Mammary epithelial cell (primary cell): ENCODE data around the gene SNX24.

Experiments used
- CTCF ChIP-seq, 2 donors: IDR thresholded peaks in 1 of 2; conservative IDR thresholded peaks in 1 of 2; 2 replicates each; pipeline ENCODE4 v1.5.1; 2011 to 2012; ENCODE audit warnings: inconsistent platforms in 2 of 2, low read length in 2 of 2, mild to moderate bottlenecking in 2 of 2, control low read depth in 1 of 2, low read depth in 1 of 2; ENCODE audit not compliant: insufficient read depth in 1 of 2; ENCODE audit errors: extremely low read depth in 1 of 2
- EZH2 ChIP-seq: IDR thresholded peaks from 2 replicates; pipeline ENCODE4 v1.6.1; 2012; ENCODE audit warnings: low read length, inconsistent platforms, borderline replicate concordance

GRCh38 chr5:122985006-122985700, 139.7 kb downstream of the SNX24 start:
- TF ChIP-seq CTCF (conservative IDR thresholded peaks at IDR 0.05 in 1 of 2, IDR thresholded peaks at IDR 0.05 in 1 of 2; ENCODE audit: extremely low read depth in 1 of 2, insufficient read depth in 1 of 2, low read depth in 1 of 2, low read length in 2 of 2) (no peak), EZH2 (no peak)
